IMR-90 (cell line): ENCODE data around the gene HNMT. TPM values are rescaled to one million over a fixed set of nuclear protein-coding genes. Genes with fewer than 3 reads are reported as not detected.

Source experiments
- ATAC-seq: fragments of 200-7000 bp; cut with Tn5 transposase; 2 replicates; pipeline ENCODE4 v1.9.1; 2020; ENCODE audit warnings: low read depth, mild to moderate bottlenecking, moderate library complexity
- BruUV-seq: library from RNA; stranded (reverse); fragments of 400-500 nt; replicated peaks from 2 replicates; lab custom pipeline; 2021; lab: Mats Ljungman, UMichigan
- CTCF ChIA-PET: fragments of 300-600 bp; formaldehyde crosslinking; extraction: SDS; loops from one replicate; lab custom pipeline; 2021; ENCODE audit warnings: antibody characterized with exemption; lab: Yijun Ruan, JAX
- POLR2A ChIA-PET: fragments of 300-600 bp; sonication (Branson Sonifier 250); formaldehyde crosslinking; loops from one replicate; lab custom pipeline; 2022; ENCODE audit warnings: antibody characterized with exemption; ENCODE audit not compliant: unreplicated experiment; lab: Charles Lee
- DNase-seq: peaks from one replicate; pipeline ENCODE4 v3.0.0; 2013
- H2AFZ ChIP-seq: replicated peaks from 2 replicates; pipeline ENCODE3; 2013; ENCODE audit warnings: low read length, mild to moderate bottlenecking; ENCODE audit not compliant: poor library complexity
- H2AK5ac ChIP-seq: 2 replicates; pipeline ENCODE4 v1.6.1; 2013; ENCODE audit warnings: low read depth, low read length, inconsistent platforms
- H2AK9ac ChIP-seq: replicated peaks from 2 replicates; pipeline ENCODE3; 2013; ENCODE audit warnings: mild to moderate bottlenecking, low read depth, low read length, moderate library complexity; ENCODE audit not compliant: poor library complexity
- H2BK120ac ChIP-seq: 2 replicates; pipeline ENCODE4 v1.6.1; 2013; ENCODE audit warnings: low read depth, low read length, inconsistent platforms
- H2BK15ac ChIP-seq: 3 replicates; pipeline ENCODE4 v1.6.1; 2013; ENCODE audit warnings: low read depth, low read length, inconsistent platforms
- H2BK20ac ChIP-seq: 2 replicates; pipeline ENCODE4 v1.6.1; 2013; ENCODE audit warnings: low read depth, mild to moderate bottlenecking, inconsistent platforms, low read length, moderate library complexity
- H2BK5ac ChIP-seq: 2 replicates; pipeline ENCODE4 v1.6.1; 2013; ENCODE audit warnings: mild to moderate bottlenecking, low read depth, low read length, inconsistent platforms; ENCODE audit not compliant: poor library complexity, severe bottlenecking
- H3K14ac ChIP-seq: replicated peaks from 2 replicates; pipeline ENCODE4 v1.6.1; 2013; ENCODE audit warnings: low read depth, low read length, inconsistent platforms
- H3K18ac ChIP-seq: 2 replicates; pipeline ENCODE4 v1.6.1; 2013; ENCODE audit warnings: low read depth, low read length, control low read depth
- H3K23ac ChIP-seq: 2 replicates; pipeline ENCODE4 v1.6.1; 2013; ENCODE audit warnings: low read depth, low read length, inconsistent platforms
- H3K27ac ChIP-seq: 2 replicates; pipeline ENCODE4 v1.5.1; 2013; ENCODE audit warnings: mild to moderate bottlenecking, control low read depth, low read length; ENCODE audit not compliant: insufficient read depth
- H3K27me3 ChIP-seq: 2 replicates; pipeline ENCODE4 v1.6.1; 2013; ENCODE audit warnings: low read length; ENCODE audit not compliant: control insufficient read depth, insufficient read depth
- H3K36me3 ChIP-seq: 2 replicates; pipeline ENCODE4 v1.6.1; 2013; ENCODE audit warnings: low read length, mixed read lengths; ENCODE audit not compliant: control insufficient read depth, insufficient read depth
- H3K4ac ChIP-seq: 2 replicates; pipeline ENCODE4 v1.6.1; 2013; ENCODE audit warnings: low read depth, low read length, inconsistent platforms
- H3K4me1 ChIP-seq: 2 replicates; pipeline ENCODE4 v1.6.1; 2013; ENCODE audit warnings: low read length, mixed read lengths; ENCODE audit not compliant: control insufficient read depth, insufficient read depth
- H3K4me2 ChIP-seq: 2 replicates; pipeline ENCODE4 v1.6.1; 2013; ENCODE audit warnings: low read depth, mild to moderate bottlenecking, control low read depth, low read length, moderate library complexity
- H3K4me3 ChIP-seq: 2 replicates; pipeline ENCODE4 v1.5.1; 2013; ENCODE audit warnings: low read depth, mild to moderate bottlenecking, control low read depth, low read length, moderate library complexity; ENCODE audit not compliant: insufficient read depth
- H3K56ac ChIP-seq: 2 replicates; pipeline ENCODE4 v1.6.1; 2013; ENCODE audit warnings: low read length, inconsistent platforms; ENCODE audit not compliant: insufficient read depth; ENCODE audit errors: extremely low read depth
- H3K79me1 ChIP-seq, 2 experiments: 2 replicates each; pipeline ENCODE4 v1.6.1; 2013; ENCODE audit warnings: low read length in 2 of 2, inconsistent platforms in 1 of 2, low read depth in 1 of 2
- H3K9ac ChIP-seq: 2 replicates; pipeline ENCODE4 v1.6.1; 2013; ENCODE audit warnings: low read depth, low read length, control low read depth
- H3K9me1 ChIP-seq: 2 replicates; pipeline ENCODE4 v1.6.1; 2013; ENCODE audit warnings: low read length, inconsistent platforms; ENCODE audit not compliant: insufficient read depth
- H3K9me3 ChIP-seq: 2 replicates; pipeline ENCODE4 v1.6.1; 2013; ENCODE audit warnings: low read length; ENCODE audit not compliant: control insufficient read depth, insufficient read depth
- H4K20me1 ChIP-seq: 2 replicates; pipeline ENCODE4 v1.6.1; 2013; ENCODE audit warnings: low read length, inconsistent platforms; ENCODE audit not compliant: insufficient read depth
- H4K5ac ChIP-seq: 2 replicates; pipeline ENCODE4 v1.6.1; 2013; ENCODE audit warnings: mild to moderate bottlenecking, low read depth, low read length, control low read depth
- H4K8ac ChIP-seq, 2 experiments: 2 replicates each; pipeline ENCODE4 v1.6.1; 2013; ENCODE audit warnings: low read depth in 2 of 2, low read length in 2 of 2, control low read depth in 1 of 2, inconsistent platforms in 1 of 2
- H4K91ac ChIP-seq: 2 replicates; pipeline ENCODE4 v1.6.1; 2013; ENCODE audit warnings: low read depth, low read length, inconsistent platforms; ENCODE audit not compliant: insufficient read depth
- BHLHE40 ChIP-seq: fragments of 150-350 bp; IDR thresholded peaks from 2 replicates; pipeline ENCODE4 v1.6.1; 2016; ENCODE audit warnings: mild to moderate bottlenecking, low read depth, low read length
- CEBPB ChIP-seq: IDR thresholded peaks from 2 replicates; pipeline ENCODE4 v1.6.1; 2012; ENCODE audit warnings: low read depth, low read length, improper control_type of control experiment
- FOS ChIP-seq: fragments of 150-350 bp; IDR thresholded peaks from 2 replicates; pipeline ENCODE4 v1.6.1; 2016; ENCODE audit warnings: low read depth, low read length
- MXI1 ChIP-seq: IDR thresholded peaks from 2 replicates; pipeline ENCODE4 v1.6.1; 2012; ENCODE audit warnings: low read depth, mild to moderate bottlenecking, low read length, moderate library complexity, borderline replicate concordance
- NFE2L2 ChIP-seq: fragments of 150-350 bp; IDR thresholded peaks from 2 replicates; pipeline ENCODE4 v1.6.1; 2016; ENCODE audit warnings: low read depth, mild to moderate bottlenecking, low read length
- POLR2A ChIP-seq: IDR thresholded peaks from 2 replicates; pipeline ENCODE4 v1.6.1; 2012; ENCODE audit warnings: mild to moderate bottlenecking, low read depth, low read length
- RAD21 ChIP-seq: IDR thresholded peaks from 2 replicates; pipeline ENCODE4 v1.6.1; 2012; ENCODE audit warnings: low read length, improper control_type of control experiment
- WGBS, 2 experiments: methylation state at CpG; one replicate each; pipeline versions ENCODE4 v1.1.5 to v1.1.7; 2013; ENCODE audit warnings: missing lambda C conversion rate in 2 of 2; ENCODE audit not compliant: insufficient read length in 1 of 2; ENCODE audit errors: extremely low coverage in 2 of 2; 5-methylcytosine and 5-hydroxymethylcytosine counted together
- dilution Hi-C: fragments of 300-500 bp; cut with HindIII; formaldehyde crosslinking; loops from one replicate; pipeline ENCODE4 v1.14.3; 2018; ENCODE audit warnings: low sequenced_read_pairs; ENCODE audit not compliant: unreplicated experiment
- in situ Hi-C: fragments of 300-500 bp; cut with MboI; formaldehyde crosslinking; loops from 3 replicates; pipeline ENCODE4 v1.14.3; 2019; ENCODE audit warnings: low sequenced_read_pairs, inconsistent platforms, mixed read lengths
- intact Hi-C: fragments of 100-400 bp; cut with micrococcal nuclease; formaldehyde crosslinking; loops from 2 replicates; pipeline ENCODE4 v1.10.0; 2022
- polyA plus RNA-seq, 3 experiments: library from polyadenylated mRNA; depleted of rRNA; stranded (reverse); fragments of >200 nt; gene quantifications; 2 replicates each; pipeline ENCODE4 v1.2.3, GENCODE V29; 2012; ENCODE audit warnings: low replicate concordance in 1 of 3
- total RNA-seq: library from RNA; depleted of rRNA; stranded (reverse); fragments of >200 nt; gene quantifications from 2 replicates; pipeline ENCODE4 v1.2.3, GENCODE V29; 2012

Gene HNMT
- total and polyA plus RNA-seq, 2 of the 4 experiments (the other 2 are of a cell fraction) = 6.4 to 14.2 TPM

- Histone ChIP-seq H3K23ac (no peak overlapping the region), H3K4me2 (peak overlapping the region; percentile 52; the same call in 1 of the 2 replicates), H3K14ac (no peak overlapping the region), H3K79me1 (0 out of 4 replicates have a peak, but pooled peaks cover 0 to 3% of the 10 kb centered on the region in 2 experiments), H3K4me3 (no peak overlapping the region), H2BK15ac (no peak overlapping the region), H3K18ac (no peak overlapping the region), H2AFZ (no peak overlapping the region), H3K56ac (no peak overlapping the region), H3K9me3 (no peaks in the 10 kb centered on the region), H4K91ac (no peak overlapping the region), H4K5ac (no peak overlapping the region), H4K8ac (no peak overlapping the region), H2BK120ac (no peak overlapping the region), H3K27ac (no peak overlapping the region), H3K4ac (no peak overlapping the region), H3K27me3 (no peaks in the 10 kb centered on the region), H3K4me1 (peaks cover 5% of the 10 kb centered on the region), H2BK20ac (no peak overlapping the region), H3K9ac (no peak overlapping the region), H4K20me1 (no peaks in the 10 kb centered on the region), H2BK5ac (no peak overlapping the region), H3K9me1 (no peaks in the 10 kb centered on the region), H2AK5ac (no peak overlapping the region), H2AK9ac (no peak overlapping the region), H3K36me3 (no peaks in the 10 kb centered on the region)
- TF ChIP-seq CEBPB (peak; percentile 75), FOS (0 out of 2 replicates have a peak, but pooled peaks have one; percentile 10), POLR2A (no peak), MXI1 (no peak), RAD21 (no peak), NFE2L2 (peak; percentile 69), BHLHE40 (no peak)
- in situ Hi-C loops (no loop called here), dilution Hi-C loops (no loop called here), intact Hi-C loops (loop anchor here (5.0 to 10.0 kb wide), 2 partner anchors 305 to 533 kb away; partner anchors contain the start of gene SPOPL)
- WGBS, 2 experiments = no CpG with 5 or more reads among the region's 1 CpG
- no TSS peak for BruUV-seq
- POLR2A ChIA-PET = no interaction called here
- ATAC-seq (peak; percentile 54), DNase-seq (peak; percentile 95)
- CTCF ChIA-PET = no interaction called here
Measured at GRCh38 chr2:137969418-137969765, 5.1 kb downstream of the HNMT start.
